Smooth muscle cell (in vitro differentiated cells): ENCODE data around the gene LGALS7B. TPM values are rescaled to one million over a fixed set of nuclear protein-coding genes. Genes with fewer than 3 reads are reported as not detected.
A peak's percentile ranks its signal among the peaks of the same experiment; 100 is the strongest.

ENCODE experiments used
- DNase-seq: peaks from one replicate; lab custom pipeline; 2025; ENCODE audit not compliant: unreplicated experiment; lab: John Stamatoyannopoulos, UW
- H2AFZ ChIP-seq: fragments of 200-600 bp; sonication (generic); 2 replicates; pipeline ENCODE4 v1.6.0; 2016; ENCODE audit warnings: antibody characterized with exemption, low read depth, mild to moderate bottlenecking
- H3F3A ChIP-seq: fragments of 200-600 bp; sonication (generic); 2 replicates; pipeline ENCODE4 v1.6.0; 2017; ENCODE audit warnings: antibody characterized with exemption, low read depth
- H3K27ac ChIP-seq: fragments of 200-600 bp; sonication (generic); 2 replicates; pipeline ENCODE4 v1.5.1; 2016; ENCODE audit warnings: low read depth, mild to moderate bottlenecking
- H3K27me3 ChIP-seq: fragments of 200-600 bp; sonication (generic); 2 replicates; pipeline ENCODE4 v1.6.1; 2016; ENCODE audit warnings: low read depth, mild to moderate bottlenecking
- H3K36me3 ChIP-seq: fragments of 200-600 bp; sonication (generic); 2 replicates; pipeline ENCODE4 v1.5.1; 2016; ENCODE audit warnings: low read depth
- H3K4me1 ChIP-seq: fragments of 200-600 bp; sonication (generic); 2 replicates; pipeline ENCODE4 v1.5.1; 2016; ENCODE audit warnings: low read depth
- H3K4me2 ChIP-seq: fragments of 200-600 bp; sonication (generic); 2 replicates; pipeline ENCODE4 v1.6.0; 2016; ENCODE audit warnings: mild to moderate bottlenecking
- H3K4me3 ChIP-seq: fragments of 200-600 bp; sonication (generic); 2 replicates; pipeline ENCODE4 v1.5.1; 2016; ENCODE audit warnings: mild to moderate bottlenecking
- H3K79me2 ChIP-seq: fragments of 200-600 bp; sonication (generic); 2 replicates; pipeline ENCODE4 v1.6.0; 2016; ENCODE audit warnings: low read depth, mild to moderate bottlenecking
- H3K9ac ChIP-seq: fragments of 200-600 bp; sonication (generic); 2 replicates; pipeline ENCODE4 v1.6.0; 2016; ENCODE audit warnings: low read depth
- H3K9me3 ChIP-seq: fragments of 200-600 bp; sonication (generic); replicated peaks from 2 replicates; pipeline ENCODE4 v1.5.1; 2016; ENCODE audit warnings: low read depth
- H4K20me1 ChIP-seq: fragments of 200-600 bp; sonication (generic); 2 replicates; pipeline ENCODE4 v1.6.0; 2016; ENCODE audit warnings: low read depth
- CTCF ChIP-seq: fragments of 200-600 bp; sonication (generic); IDR thresholded peaks from 2 replicates; pipeline ENCODE4 v1.5.1; 2017; ENCODE audit warnings: borderline replicate concordance, mild to moderate bottlenecking, antibody characterized with exemption; ENCODE audit not compliant: insufficient read depth, poor library complexity, severe bottlenecking
- WGBS: methylation state at CpG from one replicate; pipeline ENCODE4 v1.1.7; 2016; ENCODE audit warnings: low lambda C conversion rate; 5-methylcytosine and 5-hydroxymethylcytosine counted together
- polyA plus RNA-seq: library from polyadenylated mRNA; unstranded; fragments of >200 nt; fragmentation: Nextera tagmentation; extraction: Ambion mirVana; gene quantifications from 2 replicates; pipeline ENCODE4 v1.2.1, GENCODE V29; 2016
- total RNA-seq: library from RNA; depleted of rRNA; stranded (reverse); fragments of >200 nt; gene quantifications from 2 replicates; pipeline ENCODE4 v1.2.3, GENCODE V29; 2014

Gene LGALS7B
- total and polyA plus RNA-seq, 2 experiments from 2014 or later = not detected

GRCh38 chr19:38836983-38837626, 48.1 kb downstream of the LGALS7B start:
- peaks cover 19% of the 10 kb centered on the region for H3K36me3 ChIP-seq
- H3K9ac ChIP-seq = peak overlapping the region; percentile 55
- H3K27me3 ChIP-seq = no peaks in the 10 kb centered on the region
- 76% methylated on average over 6 of the region's 6 CpGs for WGBS
- H3K4me1 ChIP-seq = no peaks in the 10 kb centered on the region
- peaks cover 21% of the 10 kb centered on the region for H3K79me2 ChIP-seq
- no peak overlapping the region for H2AFZ ChIP-seq
- no peak overlapping the region for H3K4me3 ChIP-seq
- DNase-seq = no peak
- H3F3A ChIP-seq = peaks cover 55% of the 10 kb centered on the region
- no peaks in the 10 kb centered on the region for H3K9me3 ChIP-seq
- no peak overlapping the region for H3K4me2 ChIP-seq
- no peak for TF ChIP-seq CTCF
- H3K27ac ChIP-seq = peak overlapping the region; percentile 90
- H4K20me1 ChIP-seq = peaks cover 51% of the 10 kb centered on the region

GRCh38 chr19:38837656-38838121, 48.7 kb downstream of the LGALS7B start:
- no peak for TF ChIP-seq CTCF
- Histone ChIP-seq H3K9me3 (no peaks in the 10 kb centered on the region), H3K79me2 (peaks cover 27% of the 10 kb centered on the region), H2AFZ (no peak overlapping the region), H3K4me3 (no peak overlapping the region), H3K9ac (peak overlapping the region; percentile 62), H4K20me1 (peaks cover 57% of the 10 kb centered on the region), H3K4me2 (no peak overlapping the region), H3F3A (peaks cover 58% of the 10 kb centered on the region), H3K36me3 (peaks cover 22% of the 10 kb centered on the region), H3K27me3 (no peaks in the 10 kb centered on the region), H3K27ac (peak overlapping the region; percentile 90), H3K4me1 (no peaks in the 10 kb centered on the region)
- DNase-seq = no peak
- 62% methylated on average over 7 of the region's 7 CpGs for WGBS

- peak overlapping the region; percentile 62 for H3K9ac ChIP-seq
- no peak overlapping the region for H3K4me2 ChIP-seq
- TF ChIP-seq CTCF = peak; percentile 15
- peaks cover 64% of the 10 kb centered on the region for H4K20me1 ChIP-seq
- peaks cover 22% of the 10 kb centered on the region for H3K36me3 ChIP-seq
- no peaks in the 10 kb centered on the region for H3K27me3 ChIP-seq
- no peak overlapping the region for H2AFZ ChIP-seq
- 80% methylated on average over 19 of the region's 19 CpGs for WGBS
- H3F3A ChIP-seq = peaks cover 58% of the 10 kb centered on the region
- no peaks in the 10 kb centered on the region for H3K9me3 ChIP-seq
- peaks cover 34% of the 10 kb centered on the region for H3K79me2 ChIP-seq
- DNase-seq = no peak
- no peak overlapping the region for H3K4me3 ChIP-seq
- peak overlapping the region; percentile 90 for H3K27ac ChIP-seq
- no peaks in the 10 kb centered on the region for H3K4me1 ChIP-seq
Observed at GRCh38 chr19:38838208-38838985, 49.4 kb downstream of the LGALS7B start.
